Right kidney (tissue), 1 donor: ENCODE measurements around the gene EMC1.
"Not testable (repeated sequence)": the region's sequence is repeated elsewhere in the genome, so short reads cannot be mapped to it uniquely, and the experiment has no call there.

Source experiments
- DNase-seq: peaks from one replicate; pipeline ENCODE4 v3.0.0-alpha.2; 2016

Gene EMC1

DNA sequence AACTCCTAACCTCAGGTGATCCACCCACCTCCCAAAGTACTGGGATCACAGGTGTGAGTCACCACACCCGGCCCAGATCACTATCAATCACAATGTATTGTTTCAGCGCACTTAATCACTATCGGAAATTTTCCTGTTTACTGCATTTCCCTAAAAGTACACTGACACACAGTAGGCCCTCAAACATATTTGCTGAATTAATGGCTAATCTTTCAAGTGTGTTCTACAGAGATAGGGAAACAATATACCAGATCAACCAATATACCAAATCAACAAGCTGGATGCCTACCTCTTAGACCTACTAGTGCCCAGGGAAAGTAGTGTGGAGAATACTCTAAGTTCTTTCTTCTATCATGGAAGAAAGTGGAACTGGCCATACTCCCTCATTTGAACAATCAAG, 58.3 kb downstream of the EMC1 start:
- no peak for DNase-seq

DNA sequence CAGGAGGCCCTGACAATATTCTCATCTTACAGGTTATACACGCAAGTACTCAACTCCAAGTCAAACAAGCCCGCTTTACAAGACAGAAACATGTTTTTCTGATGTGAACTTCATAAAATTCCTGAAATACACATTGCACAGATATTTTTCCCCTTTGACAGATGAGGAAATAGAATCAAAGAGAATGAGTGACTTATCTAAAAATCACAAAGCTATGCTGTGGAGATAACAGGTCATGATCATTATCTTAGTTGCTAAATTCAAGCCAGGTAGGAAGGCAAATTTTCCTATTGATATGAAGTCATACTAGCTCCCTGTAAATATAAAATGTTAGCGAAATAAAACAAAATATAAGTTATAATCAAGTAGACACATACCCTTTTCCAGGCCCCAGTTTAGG, 59.5 kb downstream of the EMC1 start:
- no peak for DNase-seq

DNA sequence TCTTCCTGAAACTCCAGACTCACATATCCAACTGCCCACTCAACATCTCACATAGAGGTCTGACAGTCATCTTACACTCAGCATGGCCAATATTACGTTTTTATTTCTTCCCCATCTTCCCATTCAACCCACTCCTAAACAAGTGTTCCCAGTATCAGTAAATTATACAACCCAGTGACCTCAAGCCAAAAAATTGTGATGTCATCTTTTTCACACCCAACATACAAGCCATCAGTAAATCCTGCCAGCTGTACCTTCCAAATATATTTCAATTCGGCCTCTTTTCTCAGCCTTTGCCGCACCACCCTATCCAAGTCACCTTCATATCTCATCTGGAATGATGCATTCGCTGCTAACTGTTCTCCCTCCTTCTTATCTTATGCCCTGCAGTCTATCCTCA, 60.9 kb downstream of the EMC1 start:
- no peak for DNase-seq

DNA sequence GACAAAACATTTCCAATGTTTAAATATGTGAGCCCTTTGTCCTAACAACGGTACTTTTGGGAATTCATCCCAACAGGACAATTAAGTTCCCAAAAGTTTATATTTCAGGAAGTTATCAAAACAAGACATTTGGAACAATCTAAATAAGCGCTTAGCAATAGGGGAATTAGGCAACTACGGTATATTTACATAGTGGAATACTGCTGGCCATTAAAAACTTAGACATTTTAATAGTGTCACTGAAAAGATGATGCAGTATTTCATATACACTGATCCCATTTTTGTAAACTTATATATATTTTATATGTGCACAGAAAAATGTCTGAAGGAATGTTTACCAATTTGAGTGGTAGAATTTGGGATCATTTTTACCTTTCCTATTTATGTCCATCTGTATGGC, 62.1 kb downstream of the EMC1 start:
- no peak for DNase-seq

DNA sequence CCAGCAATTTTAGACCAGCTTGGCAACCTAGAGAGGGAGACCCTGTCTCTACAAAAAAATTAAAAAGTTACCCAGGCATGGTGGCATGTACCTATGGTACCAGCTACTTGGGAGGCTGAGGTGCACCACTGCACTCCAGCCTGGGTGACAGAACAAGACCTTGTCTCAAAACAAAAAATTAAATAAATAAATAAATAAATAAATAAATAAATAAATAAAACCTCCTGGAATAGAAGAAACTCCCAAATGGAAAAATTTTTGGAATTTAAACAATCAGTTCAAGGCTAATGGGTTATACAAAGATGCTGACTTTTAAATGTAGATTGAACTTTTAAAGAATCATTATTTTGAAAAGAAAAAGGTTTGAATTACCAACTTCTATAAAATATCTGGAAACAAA, 63.5 kb downstream of the EMC1 start:
- DNase-seq = no peak

DNA sequence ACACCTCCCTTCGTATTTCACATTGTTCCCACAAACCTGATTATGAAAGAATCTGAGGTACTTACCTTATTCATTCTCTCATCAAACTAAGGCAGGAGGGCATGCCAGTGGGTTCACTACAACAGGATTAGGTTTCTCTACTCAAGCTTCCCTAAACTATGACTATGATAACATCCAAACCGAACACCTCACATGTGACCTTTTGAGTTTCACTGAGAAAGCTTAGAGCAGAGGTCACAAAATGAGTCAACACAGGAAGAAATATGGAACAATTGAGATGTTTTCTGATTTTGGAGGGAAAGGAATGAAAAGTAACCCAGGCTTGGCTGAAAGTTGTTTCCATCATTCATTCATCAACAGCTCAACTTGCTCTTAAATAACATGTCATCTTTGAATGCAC, 65.3 kb downstream of the EMC1 start:
- DNase-seq = no peak

DNA sequence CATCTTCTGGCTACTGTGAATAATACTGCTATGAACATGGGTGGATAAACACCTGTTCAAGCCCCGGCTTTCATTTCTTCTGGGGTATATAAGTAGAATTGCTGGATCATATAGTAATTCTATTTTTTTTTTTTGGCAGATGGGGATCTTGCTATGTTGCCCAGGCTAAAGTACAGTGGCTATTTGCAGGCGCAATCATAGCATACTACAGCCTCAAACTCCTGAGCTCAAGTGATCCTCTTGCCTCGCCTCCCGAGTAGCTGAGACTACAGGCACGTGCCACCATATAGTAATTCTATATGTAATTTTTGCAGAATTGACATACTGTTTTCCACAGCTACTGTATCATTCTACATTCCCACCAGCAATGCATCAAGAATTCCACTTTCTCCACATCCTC, 69.1 kb downstream of the EMC1 start:
- DNase-seq = no peak

DNA sequence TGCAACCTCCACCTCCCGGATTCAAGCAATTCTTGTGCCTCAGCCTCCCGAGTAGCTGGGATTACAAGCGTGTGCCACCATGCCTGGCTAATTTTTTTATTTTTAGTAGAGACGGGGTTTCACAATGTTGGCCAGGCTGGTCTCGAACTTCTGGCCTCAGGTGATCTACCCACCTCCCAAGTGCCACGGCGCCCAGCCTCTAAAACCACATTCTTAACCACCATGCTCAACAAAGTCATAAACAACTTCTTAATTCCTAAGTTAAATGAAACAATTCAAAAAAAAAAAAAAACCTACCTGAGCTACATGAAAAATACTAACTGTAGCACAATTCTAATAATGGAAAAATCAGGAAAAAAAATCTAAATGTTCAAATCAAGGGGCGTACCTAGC, 71.1 kb downstream of the EMC1 start:
- not testable (repeated sequence) for DNase-seq

DNA sequence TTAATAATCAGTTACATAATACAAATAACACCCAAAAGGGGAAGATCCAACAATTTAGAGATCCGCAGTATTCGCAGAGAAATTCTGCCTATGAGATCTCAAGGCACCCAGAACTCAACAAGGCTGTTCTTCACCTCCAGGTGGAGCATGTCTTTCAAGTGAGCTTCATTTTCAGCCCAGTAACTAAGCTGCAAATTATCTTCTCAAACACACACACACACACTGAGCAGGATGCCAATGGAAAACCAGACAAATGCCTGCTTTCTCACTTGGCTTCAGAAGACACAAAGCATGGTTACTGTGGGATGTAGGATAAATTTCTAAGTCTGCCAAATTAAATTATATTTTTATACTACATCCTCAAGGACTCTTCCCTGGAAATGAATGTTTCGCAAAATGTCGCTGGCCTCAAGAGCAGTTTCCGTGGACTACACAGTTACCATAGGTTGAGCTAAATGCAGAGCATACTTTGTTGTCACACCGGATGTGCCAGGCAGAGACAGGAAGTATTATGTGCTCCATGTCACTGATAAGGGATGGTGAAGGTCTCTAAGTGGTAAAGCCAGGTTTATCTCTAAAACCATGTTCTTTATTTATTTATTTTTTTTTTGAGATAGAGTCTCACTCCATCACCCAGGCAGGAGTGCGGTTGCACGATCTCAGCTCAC, 71.6 kb downstream of the EMC1 start:
- no peak for DNase-seq

DNA sequence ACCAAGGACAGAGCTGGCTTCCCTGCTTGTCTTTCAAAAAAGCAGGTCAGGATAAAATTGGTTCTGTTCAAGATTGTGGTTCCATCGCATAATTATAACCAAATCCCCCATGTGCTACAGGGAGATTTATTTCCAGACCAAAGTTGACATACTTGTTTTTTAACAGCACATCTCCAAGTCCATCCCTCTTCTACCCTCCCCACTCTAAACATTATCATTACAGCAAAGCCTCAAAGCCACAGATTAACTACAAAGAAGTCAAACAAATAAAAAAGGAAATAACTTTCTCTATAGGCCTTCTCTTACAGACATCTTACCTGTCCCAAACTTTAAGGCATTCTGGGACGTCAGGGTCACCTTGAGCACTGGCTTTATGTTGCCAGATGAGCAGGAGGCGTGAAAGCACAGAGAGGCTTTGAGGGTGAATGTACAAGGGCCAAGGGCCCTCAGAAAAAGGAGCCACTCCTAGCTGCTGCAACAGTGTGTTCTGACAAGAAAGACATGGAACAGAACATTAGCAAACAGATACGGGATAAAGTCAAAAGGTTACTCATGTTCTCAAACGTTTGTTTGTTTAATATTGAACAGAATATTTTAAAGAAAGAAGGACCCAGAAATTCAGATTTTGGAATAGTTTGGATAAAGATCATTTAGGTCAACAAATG, 72.5 kb downstream of the EMC1 start:
- DNase-seq = no peak

DNA sequence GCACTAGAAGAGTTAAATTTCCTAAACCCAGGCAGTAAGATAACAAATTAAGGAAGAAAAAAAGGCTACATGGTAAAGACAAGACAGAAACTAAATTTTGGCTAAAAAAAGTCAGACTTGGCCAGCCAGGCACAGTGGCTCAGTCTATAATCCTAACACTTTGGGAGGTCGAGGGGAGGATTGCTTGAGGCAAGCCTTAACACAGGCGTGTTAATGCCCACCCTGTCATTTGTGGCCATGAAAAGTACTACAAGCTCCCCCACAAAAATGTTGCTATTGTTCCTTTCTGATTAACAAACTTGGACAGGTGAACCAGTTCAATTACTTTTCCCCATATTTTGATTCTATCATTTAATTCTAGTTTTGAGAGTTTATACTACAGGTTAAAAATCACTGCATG, 73.5 kb downstream of the EMC1 start:
- no peak for DNase-seq

DNA sequence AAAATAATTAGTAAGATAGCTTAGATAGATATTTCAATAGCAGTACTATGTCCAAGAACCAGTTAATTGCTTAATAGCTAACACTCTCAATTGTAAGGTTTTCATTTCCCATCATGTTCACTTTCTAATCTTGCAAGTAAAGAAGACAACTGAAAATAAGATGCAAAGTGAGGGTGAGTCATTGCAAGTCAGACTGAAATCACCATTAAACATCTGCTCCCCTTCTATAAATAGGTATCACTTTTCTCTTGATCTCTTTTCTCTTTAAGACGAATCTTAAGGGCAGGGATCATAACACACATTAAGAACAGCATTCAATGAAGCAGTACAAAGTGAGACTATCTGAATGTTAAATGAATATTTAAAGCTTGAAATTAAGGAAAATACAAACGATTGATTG, 81.7 kb downstream of the EMC1 start:
- no peak for DNase-seq

DNA sequence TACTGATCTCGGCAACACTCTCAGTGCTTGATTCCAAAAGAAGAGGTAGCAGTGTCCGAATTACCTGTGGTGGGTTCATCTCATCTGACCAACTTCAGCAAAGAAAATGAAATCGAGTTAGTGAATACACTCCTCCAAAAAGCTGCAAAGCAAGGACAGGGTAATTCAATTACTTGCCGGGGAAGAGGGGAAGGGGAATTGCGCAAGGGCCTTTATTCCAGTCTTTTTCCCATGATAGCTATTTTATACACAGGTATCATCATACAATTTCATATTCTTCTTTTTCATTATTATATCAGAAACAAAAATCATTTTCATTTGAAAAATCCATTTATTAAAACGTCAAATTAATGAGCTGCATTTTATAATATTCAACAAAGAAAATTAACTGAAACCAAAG, 84.2 kb downstream of the EMC1 start:
- DNase-seq = no peak

DNA sequence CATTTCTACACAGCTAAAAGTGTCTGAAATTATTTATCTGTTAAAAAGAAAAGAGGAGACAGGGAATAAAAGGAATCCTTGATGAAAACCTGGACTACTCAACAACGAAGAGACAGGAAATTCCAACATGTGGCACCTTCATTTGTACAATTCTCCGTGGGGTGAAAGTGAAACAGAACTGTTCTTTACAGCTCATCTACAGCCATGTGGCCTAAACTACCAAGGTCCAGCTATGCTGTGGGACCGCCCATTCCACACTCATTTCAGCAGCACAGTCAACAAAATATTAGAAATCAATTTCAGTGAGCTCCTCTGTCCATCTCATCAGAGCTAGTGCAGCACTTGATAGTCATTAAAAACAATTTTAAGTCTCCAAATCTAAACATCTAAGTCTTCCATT, 85.3 kb downstream of the EMC1 start:
- no peak for DNase-seq
